ENCODE results near the gene MCAM.

Gene MCAM

DNA sequence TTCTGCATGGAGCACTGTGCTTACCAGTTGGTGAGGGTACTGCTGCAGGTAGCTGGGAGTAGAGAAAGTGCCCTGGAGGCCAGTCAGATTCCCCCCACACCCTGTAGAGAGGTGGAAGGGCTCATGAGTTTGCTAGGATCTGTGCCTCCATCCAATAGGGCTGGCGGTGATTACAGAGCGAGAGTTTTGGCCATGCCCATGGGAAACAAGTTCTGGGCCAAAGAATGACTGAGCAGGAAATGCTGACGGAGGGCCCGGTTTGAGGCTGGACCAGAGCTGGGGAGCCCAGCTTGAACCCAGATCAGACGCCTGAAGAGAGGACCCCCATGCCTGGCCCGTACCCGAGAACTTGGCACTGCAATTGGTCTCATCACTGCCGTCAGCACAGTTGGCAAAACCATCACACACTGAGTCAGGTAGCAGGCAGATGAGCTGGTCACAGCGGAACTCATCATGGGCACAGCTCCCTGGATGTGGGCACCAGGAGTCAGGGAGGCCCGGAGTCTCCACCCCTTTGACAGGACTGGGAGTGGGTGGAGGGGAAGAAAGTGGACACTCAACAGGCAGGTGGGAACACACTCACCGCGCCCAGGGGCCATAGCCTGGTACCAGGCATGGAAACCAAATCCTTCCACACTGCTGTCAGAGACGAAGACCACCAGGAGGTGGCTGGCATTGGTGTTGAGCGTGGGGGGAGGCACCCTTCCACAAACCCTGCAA is 27.5 kb upstream of the MCAM start:
- DNase-seq, result no peak

- no peak for DNase-seq
These were observed 26.8 kb upstream of the MCAM start for GRCh38 chr11:119343726-119344125.

DNA sequence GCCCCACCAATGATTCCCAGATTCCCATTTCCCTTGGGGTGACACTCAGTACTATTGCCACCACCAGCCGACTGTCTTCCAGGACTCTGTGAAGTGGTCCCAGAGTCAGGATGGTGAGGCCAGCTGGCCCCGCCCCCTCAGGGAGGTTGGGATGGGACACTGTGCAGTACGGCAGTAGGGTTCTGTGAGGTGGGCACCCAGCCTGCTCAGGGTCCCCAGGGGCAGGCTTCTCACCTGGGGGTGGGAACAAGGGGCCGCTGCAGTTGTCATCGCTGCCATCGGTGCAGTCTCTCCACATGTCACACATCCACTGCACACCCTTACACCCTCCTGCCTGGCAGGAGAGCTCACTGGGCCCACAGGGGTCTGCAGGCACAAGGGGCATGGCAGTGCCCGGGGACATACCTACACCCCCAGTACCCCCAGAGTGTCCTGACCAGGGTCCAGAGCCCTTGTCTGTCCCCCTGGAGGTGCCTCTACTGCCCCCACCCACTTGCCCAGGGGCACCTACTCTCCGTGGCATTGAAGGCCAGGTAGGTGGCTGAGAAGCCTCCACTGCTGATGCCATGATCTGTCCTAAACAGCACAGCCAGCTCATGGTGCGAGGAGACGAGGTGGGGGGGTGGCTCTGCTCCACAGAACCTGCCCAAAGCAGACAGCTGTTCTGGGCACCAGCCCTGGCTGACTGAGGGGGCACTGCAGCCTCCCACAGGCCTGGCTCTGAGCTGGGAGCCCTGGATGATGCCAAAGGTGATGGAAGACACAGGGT is 25.6 kb upstream of the MCAM start:
- DNase-seq, result no peak

- no peak for DNase-seq
These were observed 25.0 kb upstream of the MCAM start for GRCh38 chr11:119342023-119342300.

- DNase-seq, result no peak
These were observed 24.5 kb upstream of the MCAM start for GRCh38 chr11:119341222-119342022.

- no peak for DNase-seq
These were observed 23.6 kb upstream of the MCAM start, which contains the start of gene C1QTNF5 for GRCh38 chr11:119340335-119341221. TSS of gene C1QTNF5 (minus strand) at chr11:119340883. CDS start at chr11:119340397, 486 bp downstream.

DNA sequence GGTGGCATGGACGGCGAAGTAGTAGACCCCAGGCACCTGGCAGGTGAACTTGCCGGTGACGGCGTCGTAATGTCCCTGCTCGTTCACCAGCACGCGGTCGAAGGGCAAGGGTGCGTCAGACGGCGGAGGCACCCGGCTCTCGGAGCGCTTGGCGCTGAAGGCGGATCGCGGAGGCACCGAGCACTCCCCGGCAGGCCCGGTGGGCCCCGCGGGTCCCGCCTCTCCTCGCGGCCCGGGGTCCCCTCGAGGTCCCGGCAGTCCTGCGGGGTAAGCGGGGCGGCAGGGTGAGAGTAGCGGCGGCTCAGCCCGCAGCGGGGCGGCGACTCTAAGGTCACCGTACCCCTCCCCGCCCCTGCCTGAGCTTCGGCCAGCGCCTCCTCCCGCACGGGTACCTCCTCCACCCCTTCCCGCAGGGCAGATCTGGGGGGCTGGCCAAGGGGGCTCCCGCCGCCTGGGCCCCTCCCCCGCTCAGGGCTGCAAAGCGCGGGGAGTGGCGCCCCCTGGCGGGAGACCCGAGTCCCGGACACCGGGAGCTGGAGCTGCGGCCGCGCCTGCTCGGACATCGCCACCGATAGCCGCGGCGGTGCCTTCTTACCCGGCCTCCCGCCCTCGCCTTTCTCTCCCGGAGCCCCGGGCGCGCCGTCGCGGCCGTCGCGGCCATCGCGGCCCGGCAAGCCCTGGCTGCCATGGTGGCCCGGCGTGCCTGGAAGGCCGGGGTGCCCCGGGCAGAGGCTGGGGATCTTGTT is 22.8 kb upstream of the MCAM start:
- DNase-seq, result no peak

DNA sequence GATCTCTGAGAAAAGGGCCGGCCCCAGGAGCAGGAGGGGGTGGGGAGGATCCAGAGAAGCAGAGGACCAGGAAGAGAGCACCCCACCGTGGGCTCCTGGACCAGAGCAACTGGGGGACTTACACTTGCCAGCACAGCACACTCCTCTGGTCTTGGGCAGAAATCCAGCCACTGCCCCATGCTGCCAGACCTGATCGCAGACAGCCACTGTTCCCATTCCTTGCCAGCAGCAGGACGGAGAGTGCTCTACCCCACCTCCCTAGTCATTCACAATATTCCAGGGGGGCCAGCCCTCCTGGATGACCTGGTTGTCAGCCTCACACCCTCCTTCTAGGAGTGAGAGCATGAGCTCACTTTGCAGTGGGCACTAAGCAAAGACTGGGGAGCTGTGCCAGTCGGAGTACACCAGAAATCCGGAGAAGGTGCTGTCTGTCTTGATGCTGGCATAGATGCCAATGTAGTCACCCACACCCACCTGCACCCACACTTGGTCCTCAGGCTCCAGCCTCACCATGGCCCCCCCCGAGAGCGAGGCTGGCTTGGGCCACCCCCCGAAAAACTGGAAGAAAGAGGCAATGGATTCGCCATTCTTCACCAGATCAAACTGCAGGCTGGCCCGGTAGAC is 22.1 kb upstream of the MCAM start:
- no peak for DNase-seq

DNA sequence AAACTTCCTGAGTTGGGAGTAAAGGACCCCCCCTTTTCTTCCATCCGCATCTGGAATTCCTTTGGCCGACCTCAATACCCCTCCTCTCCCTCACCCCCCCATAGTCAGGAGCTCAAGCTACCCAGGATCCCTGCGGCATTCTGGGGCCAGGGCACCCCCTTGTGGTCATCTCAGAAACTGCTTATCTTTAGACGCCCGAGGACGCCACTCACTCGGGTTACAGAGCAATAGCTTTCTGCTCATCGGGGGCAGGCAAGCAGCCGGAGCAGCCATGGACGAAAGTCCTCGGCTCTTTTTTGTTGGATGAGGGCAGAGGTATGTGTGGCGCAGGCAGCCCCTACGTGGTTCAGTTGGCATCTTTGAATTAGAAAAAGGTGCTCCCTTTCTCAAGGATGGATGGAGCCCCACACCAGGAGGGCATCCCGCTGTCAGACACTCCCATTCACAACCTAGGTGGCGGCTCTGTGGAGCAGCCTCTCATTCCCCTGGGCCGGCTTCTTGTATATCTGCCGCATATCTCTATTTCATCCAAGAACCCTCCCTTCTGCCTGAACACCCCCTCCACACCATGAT is 21.5 kb upstream of the MCAM start:
- no peak for DNase-seq

- no peak for DNase-seq
These were observed 20.8 kb upstream of the MCAM start for GRCh38 chr11:119337581-119338317.

GRCh38 chr11:119336744-119337469 is 20.0 kb upstream of the MCAM start:
- DNase-seq, result no peak

DNA sequence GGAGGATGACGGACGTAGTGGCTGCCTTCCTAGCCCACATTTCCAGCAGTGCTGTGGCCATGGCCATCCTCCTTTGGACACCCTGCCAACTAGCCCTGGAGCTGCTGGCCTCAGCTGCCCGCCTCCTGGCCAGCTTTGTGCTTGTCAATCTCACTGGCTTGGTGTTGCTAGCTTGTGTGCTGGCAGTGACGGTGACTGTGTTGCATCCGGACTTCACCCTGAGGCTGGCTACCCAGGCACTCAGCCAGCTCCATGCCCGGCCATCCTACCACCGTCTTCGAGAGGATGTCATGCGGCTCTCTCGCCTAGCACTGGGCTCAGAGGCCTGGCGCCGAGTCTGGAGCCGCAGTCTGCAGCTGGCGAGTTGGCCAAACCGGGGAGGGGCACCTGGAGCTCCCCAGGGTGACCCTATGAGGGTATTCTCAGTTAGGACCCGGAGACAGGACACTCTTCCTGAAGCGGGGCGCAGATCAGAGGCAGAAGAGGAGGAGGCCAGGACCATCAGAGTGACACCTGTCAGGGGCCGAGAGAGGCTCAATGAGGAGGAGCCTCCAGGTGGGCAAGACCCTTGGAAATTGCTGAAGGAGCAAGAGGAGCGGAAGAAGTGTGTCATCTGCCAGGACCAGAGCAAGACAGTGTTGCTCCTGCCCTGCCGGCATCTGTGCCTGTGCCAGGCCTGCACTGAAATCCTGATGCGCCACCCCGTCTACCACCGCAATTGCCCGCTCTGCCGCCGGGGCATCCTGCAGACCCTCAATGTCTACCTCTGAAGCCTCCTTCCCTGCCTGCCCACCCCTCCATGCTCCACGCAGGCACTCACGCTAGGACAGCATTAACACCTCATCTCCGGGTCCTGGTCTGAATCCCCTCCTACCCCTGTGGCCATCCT is 19.0 kb upstream of the MCAM start:
- no peak for DNase-seq

DNA sequence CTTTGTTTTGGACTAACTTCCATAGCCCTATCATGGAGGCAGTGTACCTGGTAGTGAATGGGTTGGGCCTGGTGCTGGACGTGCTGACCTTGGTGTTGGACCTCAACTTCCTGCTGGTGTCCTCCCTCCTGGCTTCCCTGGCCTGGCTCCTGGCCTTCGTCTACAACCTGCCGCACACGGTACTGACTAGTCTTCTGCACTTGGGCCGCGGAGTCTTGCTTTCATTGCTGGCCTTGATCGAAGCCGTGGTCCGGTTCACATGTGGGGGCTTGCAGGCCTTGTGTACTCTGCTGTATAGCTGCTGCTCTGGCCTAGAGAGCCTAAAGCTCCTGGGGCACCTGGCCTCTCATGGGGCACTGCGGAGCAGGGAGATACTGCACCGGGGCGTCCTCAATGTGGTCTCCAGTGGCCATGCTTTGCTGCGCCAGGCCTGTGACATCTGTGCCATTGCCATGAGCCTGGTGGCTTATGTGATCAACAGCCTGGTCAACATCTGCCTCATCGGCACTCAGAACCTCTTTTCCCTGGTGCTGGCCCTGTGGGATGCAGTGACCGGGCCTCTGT is 18.2 kb upstream of the MCAM start:
- DNase-seq, result no peak

DNA sequence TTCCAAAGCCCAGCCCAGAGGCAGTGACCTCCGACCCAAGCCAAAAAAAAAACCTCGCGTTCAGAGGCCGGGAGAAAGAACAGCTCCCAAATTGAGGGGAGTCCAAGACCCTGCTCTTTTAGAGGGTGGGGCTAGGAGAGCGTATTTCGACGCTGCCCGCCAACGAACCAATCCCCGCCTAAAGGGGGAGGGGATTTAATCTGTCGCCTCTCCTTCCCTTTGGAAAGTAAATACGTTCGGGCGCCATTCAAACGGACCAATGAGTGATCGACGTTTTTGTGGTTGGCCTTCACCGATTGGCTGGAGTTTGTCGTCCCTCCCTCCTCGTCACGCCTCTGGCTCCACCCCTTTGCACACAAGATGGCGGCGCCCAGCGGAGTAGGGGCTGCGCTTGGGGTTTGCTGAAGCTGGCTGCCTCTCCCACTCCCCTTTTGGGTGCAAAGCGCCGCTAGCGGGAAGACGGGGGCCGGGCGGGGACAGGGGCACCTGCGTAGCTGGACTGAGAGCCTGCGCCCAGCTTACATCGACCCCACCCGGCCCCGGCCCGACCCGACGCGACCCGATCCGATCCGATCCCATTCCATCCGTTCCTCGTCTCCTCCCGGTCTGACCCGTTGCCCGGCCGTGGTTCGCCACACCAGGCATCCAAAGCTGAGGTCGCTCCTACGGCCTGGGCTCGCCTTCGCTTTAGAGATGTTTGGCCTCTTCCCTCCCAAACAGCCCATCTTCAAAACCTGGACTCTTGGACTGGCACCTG is 17.4 kb upstream of the MCAM start, which contains the start of gene RNF26:
RNF26 (plus strand) TSS at position 354 of the 757 bp plus-strand sequence. CDS start 596 bp downstream, outside the sequence.
- peak; percentile 95 for DNase-seq

DNA sequence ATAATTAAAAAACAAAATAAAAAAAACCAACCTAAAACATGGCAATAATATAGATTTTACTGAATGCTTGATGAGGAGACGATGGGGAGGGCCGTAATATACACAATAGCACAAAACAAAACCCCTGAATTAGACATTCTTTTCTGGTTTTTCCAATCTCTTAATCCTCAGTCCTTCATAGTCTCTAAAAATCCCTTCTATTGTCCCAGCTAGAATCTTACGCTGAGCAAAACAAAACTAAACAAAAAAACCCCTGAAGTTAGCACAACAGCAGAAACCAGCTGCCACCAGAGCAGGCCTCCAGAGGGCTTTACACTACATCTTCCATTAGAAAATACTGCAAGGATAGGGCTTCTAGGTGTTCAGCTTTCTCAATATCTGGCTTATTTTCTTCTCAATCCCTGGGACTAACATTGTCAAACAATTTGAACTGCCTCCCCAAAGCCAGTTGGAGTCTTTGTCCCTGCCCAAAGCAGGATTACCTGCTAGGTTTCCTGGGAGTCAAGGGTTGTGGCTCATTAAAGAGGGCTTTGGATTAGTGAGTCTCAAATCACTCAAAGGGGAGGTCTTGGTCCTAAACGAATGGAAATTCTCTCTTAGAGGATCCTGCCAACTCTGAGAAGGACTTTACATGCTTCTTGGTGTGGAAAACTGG is 15.3 kb upstream of the MCAM start:
- DNase-seq, result no peak

DNA sequence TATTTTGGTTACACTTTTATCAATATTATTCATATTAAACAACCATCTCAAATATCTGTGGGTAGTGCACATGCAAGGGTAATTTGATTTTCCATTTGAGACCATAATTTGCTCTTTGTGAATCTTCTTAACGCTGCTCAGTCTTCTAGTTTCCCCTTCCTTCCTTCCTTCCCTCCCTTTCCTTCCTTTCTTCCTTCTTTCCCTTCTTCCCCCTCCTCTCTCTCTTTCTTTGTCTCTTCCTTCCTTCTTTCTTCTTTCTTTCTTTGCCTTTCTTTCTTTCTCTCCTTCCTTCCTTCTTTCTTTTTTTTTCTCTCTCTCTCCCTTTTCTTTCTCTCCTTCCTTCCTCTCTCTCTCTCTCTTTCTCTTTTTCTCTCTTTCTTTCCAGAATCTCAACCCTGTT is 13.3 kb upstream of the MCAM start:
- DNase-seq, result no peak

DNA sequence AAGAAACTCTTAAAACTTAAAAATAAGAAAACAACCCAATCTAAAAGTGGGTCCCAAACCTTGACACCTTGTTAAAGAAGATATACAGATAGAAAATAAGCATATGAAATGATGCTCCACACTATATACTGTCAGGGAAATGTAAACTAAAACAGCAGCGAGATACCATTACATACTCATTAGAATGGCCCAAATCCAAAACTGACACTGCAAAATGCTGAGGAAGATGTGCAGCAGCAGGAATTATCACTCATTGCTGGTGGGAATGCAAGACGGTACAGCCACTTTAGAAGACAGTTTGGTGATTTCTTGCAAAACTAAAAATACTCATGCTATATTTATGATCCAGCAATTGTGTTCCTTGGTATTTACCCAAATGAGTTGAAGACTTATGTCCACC is 12.4 kb upstream of the MCAM start:
- DNase-seq, result no peak
